Spleen (tissue), 11 donors: ENCODE data around the gene KCNG2. TPM values are rescaled to one million over a fixed set of nuclear protein-coding genes. Genes with fewer than 3 reads are reported as not detected.

Experiments
- DNase-seq: peaks from one replicate; pipeline ENCODE4 v3.0.0-alpha.2; 2020
- H3K27ac ChIP-seq, 8 donors: fragments of 200-600 bp; sonication (generic) in 7 of 8; 1 replicate in 4 of 8; 2 replicates in 4 of 8; pipeline versions ENCODE4 v1.5.0 to v1.8.0; 2016 to 2021; ENCODE audit warnings: inconsistent platforms in 4 of 8, mild to moderate bottlenecking in 4 of 8, moderate library complexity in 1 of 8
- H3K27me3 ChIP-seq, 7 donors: fragments of 200-600 bp; sonication (generic) in 6 of 7; replicated peaks in 1 of 7; 1 replicate in 4 of 7; 2 replicates in 3 of 7; pipeline versions ENCODE4 v1.5.0 to v1.8.0; 2016 to 2021; ENCODE audit warnings: inconsistent platforms in 3 of 7, mild to moderate bottlenecking in 1 of 7
- H3K36me3 ChIP-seq, 6 donors: fragments of 200-600 bp; sonication (generic) in 5 of 6; 1 replicate in 4 of 6; 2 replicates in 2 of 6; pipeline versions ENCODE4 v1.5.0 to v1.8.0; 2016 to 2021; ENCODE audit warnings: inconsistent platforms in 2 of 6
- H3K4me1 ChIP-seq, 6 donors: fragments of 200-600 bp; sonication (generic) in 5 of 6; 1 replicate in 3 of 6; 2 replicates in 3 of 6; pipeline versions ENCODE4 v1.5.0 to v1.8.0; 2016 to 2021; ENCODE audit warnings: inconsistent platforms in 3 of 6
- H3K4me3 ChIP-seq, 8 donors: fragments of 200-600 bp; sonication (generic) in 7 of 8; 1 replicate in 4 of 8; 2 replicates in 4 of 8; pipeline versions ENCODE4 v1.5.0 to v1.8.0; 2016 to 2021; ENCODE audit warnings: inconsistent platforms in 4 of 8, mild to moderate bottlenecking in 4 of 8, moderate library complexity in 2 of 8
- H3K9me3 ChIP-seq, 8 donors: fragments of 200-600 bp; sonication (generic) in 7 of 8; 1 replicate in 4 of 8; 2 replicates in 4 of 8; pipeline versions ENCODE4 v1.5.0 to v1.8.0; 2016 to 2021; ENCODE audit warnings: inconsistent platforms in 4 of 8
- POLR2A ChIP-seq, 3 donors: fragments of 450-650 bp; IDR thresholded peaks; one replicate each; pipeline ENCODE4 v1.5.1; 2017; ENCODE audit warnings: antibody characterized with exemption in 3 of 3, mild to moderate bottlenecking in 1 of 3
- POLR2AphosphoS5 ChIP-seq, 3 donors: sonication (generic); formaldehyde crosslinking; IDR thresholded peaks; one replicate each; pipeline ENCODE4 v1.5.1; 2017; ENCODE audit warnings: antibody characterized with exemption in 3 of 3
- WGBS, 5 donors: extraction: QIAGEN DNeasy Blood & Tissue Kit in 3 of 5; methylation state at CpG; one replicate each; pipeline versions ENCODE4 v1.1.5 to v1.1.7; 2013 to 2018; 5-methylcytosine and 5-hydroxymethylcytosine counted together
- intact Hi-C: fragments of 100-400 bp; cut with DNase I; formaldehyde crosslinking; loops from one replicate; pipeline ENCODE4 v1.15.0; 2023; ENCODE audit warnings: low total_unique reads
- polyA plus RNA-seq, 3 donors: library from polyadenylated mRNA; stranded (reverse); fragments of 200-250 nt; gene quantifications; one replicate each; pipeline ENCODE4 v1.2.1, GENCODE V29; 2013
- total RNA-seq, 7 donors: library from RNA; depleted of rRNA in 3 of 7; stranded (reverse); fragments of >200 nt in 3 of 7; fragmentation: NEBNext Ultra II Directional in 4 of 7; extraction: Animal tissue kit (Norgen Biotek cat#: 25700) in 4 of 7; gene quantifications; one replicate each; pipeline versions ENCODE4 v1.1.0 to v1.2.1, GENCODE V29; 2016 to 2021
- TF ChIP-seq, protein P1 (sequence below), 11 experiments: fragments of 200-600 bp in 7 of 11; fragments of 450-650 bp in 4 of 11; sonication (generic) in 4 of 11; IDR thresholded peaks in 8 of 11; conservative IDR thresholded peaks in 3 of 11; 1 replicate in 7 of 11; 2 replicates in 4 of 11; pipeline versions ENCODE4 v1.4.0 to v1.8.0; 2016 to 2021; ENCODE audit warnings: antibody characterized with exemption in 11 of 11, inconsistent platforms in 4 of 11, mild to moderate bottlenecking in 1 of 11
- donor health status: healthy with polysubstance abuse.
- donor health status: DM: no; HTN: no; CAD: no; lungs with moderate emphysema.
- donor health status: DM: no; HTN: no; CAD: no.
- donor health status: Bipolar disorder and iron deficiency.
- donor health status: healthy.
- donor health status: DM: no; HTN: no; CAD: no.
- donor health status: DM: yes; HTN: yes; CAD: no.

Gene KCNG2
- total and polyA plus RNA-seq, 10 donors = 0.15 to 3.2 (median 0.38) TPM; not detected in 1

DNA sequence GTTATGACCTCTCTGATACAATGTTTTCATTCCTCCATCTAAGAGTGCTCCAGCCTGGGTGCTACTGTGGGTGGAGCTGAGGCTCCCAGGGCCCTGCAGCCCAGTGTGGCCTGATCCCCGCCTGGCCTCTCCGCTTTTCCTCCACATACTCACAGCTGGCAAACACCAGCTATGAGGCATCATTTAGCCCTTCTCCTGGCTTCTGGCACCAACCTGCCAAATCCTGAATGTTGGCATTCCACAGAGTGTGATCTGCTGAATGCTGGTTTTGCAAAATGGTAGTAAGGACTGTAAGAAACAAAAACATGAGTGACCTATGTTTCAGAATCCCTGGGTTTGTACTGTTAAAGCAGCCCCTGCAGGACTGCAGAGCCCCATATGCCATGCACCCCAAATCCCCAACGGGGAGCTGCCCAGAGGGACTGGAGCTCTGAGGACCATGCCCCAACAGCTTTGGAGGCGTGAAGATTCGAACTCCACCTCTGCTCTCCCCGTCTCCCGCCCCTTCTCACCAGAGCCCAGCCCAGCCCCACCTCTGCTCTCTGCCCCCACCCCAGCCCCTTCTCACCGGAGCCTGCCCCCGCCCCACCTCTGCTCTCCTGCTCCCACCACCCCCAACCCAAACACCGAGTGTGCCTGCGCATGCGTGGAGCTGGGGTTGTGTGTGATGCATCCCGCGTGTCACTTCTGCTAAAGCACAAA lies 149.5 kb downstream of the KCNG2 start:
- Histone ChIP-seq H3K36me3 (peaks cover 0 to 58% (median 12%) of the 10 kb centered on the region in 6 donors), H3K4me1 (peaks cover 22 to 92% (median 64%) of the 10 kb centered on the region in 6 donors), H3K27me3 (peaks cover 0 to 4% (median 0%) of the 10 kb centered on the region in 7 donors), H3K4me3 (no peak overlapping the region), H3K9me3 (no peaks in the 10 kb centered on the region), H3K27ac (no peak overlapping the region)
- TF ChIP-seq POLR2AphosphoS5 (IDR thresholded peaks at IDR 0.05) = no peak
- TF ChIP-seq, protein P1, sequence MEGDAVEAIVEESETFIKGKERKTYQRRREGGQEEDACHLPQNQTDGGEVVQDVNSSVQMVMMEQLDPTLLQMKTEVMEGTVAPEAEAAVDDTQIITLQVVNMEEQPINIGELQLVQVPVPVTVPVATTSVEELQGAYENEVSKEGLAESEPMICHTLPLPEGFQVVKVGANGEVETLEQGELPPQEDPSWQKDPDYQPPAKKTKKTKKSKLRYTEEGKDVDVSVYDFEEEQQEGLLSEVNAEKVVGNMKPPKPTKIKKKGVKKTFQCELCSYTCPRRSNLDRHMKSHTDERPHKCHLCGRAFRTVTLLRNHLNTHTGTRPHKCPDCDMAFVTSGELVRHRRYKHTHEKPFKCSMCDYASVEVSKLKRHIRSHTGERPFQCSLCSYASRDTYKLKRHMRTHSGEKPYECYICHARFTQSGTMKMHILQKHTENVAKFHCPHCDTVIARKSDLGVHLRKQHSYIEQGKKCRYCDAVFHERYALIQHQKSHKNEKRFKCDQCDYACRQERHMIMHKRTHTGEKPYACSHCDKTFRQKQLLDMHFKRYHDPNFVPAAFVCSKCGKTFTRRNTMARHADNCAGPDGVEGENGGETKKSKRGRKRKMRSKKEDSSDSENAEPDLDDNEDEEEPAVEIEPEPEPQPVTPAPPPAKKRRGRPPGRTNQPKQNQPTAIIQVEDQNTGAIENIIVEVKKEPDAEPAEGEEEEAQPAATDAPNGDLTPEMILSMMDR (IDR thresholded peaks at IDR 0.05 in 8 of 11, conservative IDR thresholded peaks at IDR 0.05 in 3 of 11) = no peak
- no peak for TF ChIP-seq POLR2A (IDR thresholded peaks at IDR 0.05)
- DNase-seq = peak; percentile 73
- WGBS, 5 donors = 91 to 97% (median 95%) methylated on average over 14 of the region's 14 CpGs
- intact Hi-C loops = loop anchor here (10.0 kb wide), 1 partner anchor 262 kb away; no protein-coding TSS in a partner anchor

DNA sequence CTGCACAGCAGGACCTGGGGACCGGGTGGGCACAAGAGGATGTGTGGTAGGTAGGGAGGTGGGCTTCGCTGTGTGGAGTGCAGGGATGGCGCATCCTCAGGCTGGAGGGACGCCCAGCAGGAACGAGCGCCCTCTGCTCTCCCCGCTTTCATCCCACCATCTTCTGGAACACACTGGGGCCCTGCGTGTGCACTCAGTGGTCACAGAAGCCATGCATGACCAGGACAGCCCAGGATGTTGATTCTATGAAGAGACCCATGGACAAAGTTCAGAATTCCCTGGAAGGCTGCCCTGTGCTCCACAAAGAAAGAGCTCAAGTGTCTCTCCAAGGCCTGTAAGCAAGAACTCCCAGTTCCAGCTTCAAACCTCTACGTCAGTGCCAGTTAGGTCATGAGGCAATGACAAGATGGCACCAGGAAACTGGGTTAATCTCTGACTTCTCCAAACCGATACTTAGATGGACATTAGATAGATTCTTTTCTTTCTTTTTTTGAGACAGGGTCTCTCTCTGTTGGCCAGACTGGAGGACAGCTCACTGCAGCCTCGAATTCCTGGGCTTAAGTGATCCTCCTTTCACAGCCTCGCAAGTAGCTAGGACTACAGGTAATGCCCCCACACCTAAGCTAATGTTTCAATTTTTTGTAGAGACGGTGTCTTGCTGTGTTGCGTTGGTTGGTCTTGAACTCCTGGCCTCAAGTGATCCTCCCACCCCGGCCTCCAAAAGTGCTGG lies 150.3 kb downstream of the KCNG2 start:
- peaks cover 0 to 49% (median 3%) of the 10 kb centered on the region in 6 donors for H3K36me3 ChIP-seq
- intact Hi-C loops = loop anchor here (10.0 kb wide), 1 partner anchor 263 kb away; no protein-coding TSS in a partner anchor
- H3K4me1 ChIP-seq = peaks cover 22 to 85% (median 65%) of the 10 kb centered on the region in 6 donors
- no peaks in the 10 kb centered on the region for H3K9me3 ChIP-seq
- peak; percentile 56 for DNase-seq
- no peak overlapping the region for H3K27ac ChIP-seq
- WGBS, 5 donors = 84 to 94% (median 87%) methylated on average over 15 of the region's 15 CpGs
- no peak overlapping the region for H3K4me3 ChIP-seq
- peaks cover 0 to 6% (median 0%) of the 10 kb centered on the region in 7 donors for H3K27me3 ChIP-seq
- peak in 1 of 3 donors; percentile 45 for TF ChIP-seq POLR2AphosphoS5 (IDR thresholded peaks at IDR 0.05)
- TF ChIP-seq, protein P1 (IDR thresholded peaks at IDR 0.05 in 8 of 11, conservative IDR thresholded peaks at IDR 0.05 in 3 of 11) = no peak

DNA sequence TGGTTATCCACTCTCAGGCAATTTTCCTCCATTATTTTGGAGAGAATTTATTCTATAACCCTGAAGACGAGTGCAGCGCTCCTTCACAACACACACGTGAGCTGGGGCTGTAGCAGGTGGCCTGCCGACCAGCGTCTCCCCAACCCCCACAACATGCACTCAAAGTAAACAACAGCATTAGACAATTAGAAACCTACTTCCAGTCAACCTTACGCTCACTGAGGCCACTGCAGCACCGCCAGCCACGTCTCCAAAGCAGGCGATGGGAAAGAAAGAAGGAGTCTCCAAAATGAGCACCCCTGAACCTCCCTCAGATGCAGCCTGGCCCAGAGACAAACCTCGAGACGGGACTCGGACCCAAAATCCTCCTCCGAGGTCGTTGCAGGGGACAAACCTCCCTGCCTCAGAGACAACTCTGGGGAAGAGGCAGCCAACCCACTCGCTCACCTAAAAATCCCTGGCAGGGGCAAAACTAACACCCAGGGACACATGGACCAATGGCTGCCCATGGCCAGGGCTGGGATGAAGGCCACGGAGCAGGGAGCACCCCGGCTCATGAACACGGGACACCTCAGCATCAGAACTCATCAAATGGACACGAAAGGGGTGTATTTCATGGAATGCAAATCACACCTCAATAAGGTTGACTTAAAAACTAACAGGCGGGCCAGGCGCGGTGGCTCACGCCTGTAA lies 151.1 kb downstream of the KCNG2 start:
- Histone ChIP-seq H3K9me3 (no peaks in the 10 kb centered on the region), H3K27me3 (peaks cover 0 to 6% (median 0%) of the 10 kb centered on the region in 7 donors), H3K4me1 (peaks cover 22 to 77% (median 63%) of the 10 kb centered on the region in 6 donors), H3K36me3 (peaks cover 0 to 41% (median 0%) of the 10 kb centered on the region in 6 donors), H3K27ac (peak overlapping the region in 7 of 8 donors; percentile 15 to 94 (median 89)), H3K4me3 (peak overlapping the region in 4 of 8 donors; percentile 77 to 96 (median 92))
- intact Hi-C loops = loop anchor here (10.0 kb wide), 1 partner anchor 264 kb away; no protein-coding TSS in a partner anchor
- 89 to 92% (median 92%) methylated on average over 23 of the region's 23 CpGs for WGBS, 5 donors
- TF ChIP-seq, protein P1 (IDR thresholded peaks at IDR 0.05 in 8 of 11, conservative IDR thresholded peaks at IDR 0.05 in 3 of 11) = no peak
- TF ChIP-seq POLR2A (IDR thresholded peaks at IDR 0.05) (no peak), POLR2AphosphoS5 (IDR thresholded peaks at IDR 0.05) (no peak)
- peak; percentile 74 for DNase-seq

Other genes starting within 250 kb of the KCNG2 start
- gene CTDP1, start 118.1 kb upstream of the KCNG2 start, total RNA-seq = 10 to 100 TPM; 24.5 to 54.6 (median 30.5) TPM
- 10 to 100 TPM; 13.6 to 20.8 (median 18.0) TPM for gene CTDP1, start 118.1 kb upstream of the KCNG2 start, polyA plus RNA-seq
- gene SLC66A2, start 153.7 kb downstream of the KCNG2 start, total RNA-seq = 10 to 100 TPM; 40.9 to 61.9 (median 51.1) TPM
- 10 to 100 TPM; 28.7 to 53.9 (median 33.4) TPM for gene SLC66A2, start 153.7 kb downstream of the KCNG2 start, polyA plus RNA-seq
- 10 to 100 TPM; 10.3 to 36.4 (median 20.1) TPM for gene HSBP1L1, start 166.7 kb downstream of the KCNG2 start, total RNA-seq
- gene HSBP1L1, start 166.7 kb downstream of the KCNG2 start, polyA plus RNA-seq = 10 to 100 TPM; 10.0 to 21.5 (median 15.8) TPM
- gene TXNL4A, start 190.6 kb downstream of the KCNG2 start, total RNA-seq = 10 to 100 TPM; 20.7 to 76.5 (median 63.9) TPM
- gene TXNL4A, start 190.6 kb downstream of the KCNG2 start, polyA plus RNA-seq = 10 to 100 TPM; 75.2 to 98.5 (median 80.9) TPM
- 10 to 100 TPM; 16.4 to 31.1 (median 20.6) TPM for gene RBFA, start 236.5 kb downstream of the KCNG2 start, total RNA-seq
- 10 to 100 TPM; 16.4 to 20.4 (median 19.0) TPM for gene RBFA, start 236.5 kb downstream of the KCNG2 start, polyA plus RNA-seq